Endothelial cell (in vitro differentiated cells): ENCODE data around the gene TMTC3. TPM values are rescaled to one million over a fixed set of nuclear protein-coding genes. Genes with fewer than 3 reads are reported as not detected.

ENCODE experiments used
- DNase-seq: peaks from one replicate; pipeline ENCODE4 v3.0.0; 2021; ENCODE audit warnings: low spot score
- H3K27ac Mint-ChIP-seq: one replicate; pipeline ENCODE4 v1.8.0; 2021; ENCODE audit warnings: mixed read lengths, inconsistent platforms; ENCODE audit not compliant: unreplicated experiment
- H3K27me3 Mint-ChIP-seq: one replicate; pipeline ENCODE4 v1.8.0; 2021; ENCODE audit warnings: mild to moderate bottlenecking, moderate library complexity, mixed read lengths, inconsistent platforms; ENCODE audit not compliant: unreplicated experiment
- H3K36me3 Mint-ChIP-seq: one replicate; pipeline ENCODE4 v1.8.0; 2021; ENCODE audit warnings: mild to moderate bottlenecking, low read depth, mixed read lengths, inconsistent platforms; ENCODE audit not compliant: unreplicated experiment
- H3K4me1 Mint-ChIP-seq: one replicate; pipeline ENCODE4 v1.8.0; 2021; ENCODE audit warnings: mild to moderate bottlenecking, mixed read lengths, inconsistent platforms; ENCODE audit not compliant: unreplicated experiment
- H3K4me3 Mint-ChIP-seq: one replicate; pipeline ENCODE4 v1.8.0; 2021; ENCODE audit warnings: mild to moderate bottlenecking, mixed read lengths, inconsistent platforms; ENCODE audit not compliant: unreplicated experiment
- H3K9me3 Mint-ChIP-seq: one replicate; pipeline ENCODE4 v1.8.0; 2021; ENCODE audit warnings: mixed read lengths, inconsistent platforms; ENCODE audit not compliant: unreplicated experiment
- CTCF ChIP-seq: fragments of 200-600 bp; sonication (generic); IDR thresholded peaks from one replicate; pipeline ENCODE4 v1.5.0; 2021; ENCODE audit warnings: antibody characterized with exemption; ENCODE audit not compliant: unreplicated experiment
- total RNA-seq: library from RNA; stranded (reverse); fragmentation: NEBNext Ultra II Directional; extraction: Animal tissue kit (Norgen Biotek cat#: 25700); gene quantifications from one replicate; pipeline ENCODE4 v1.2.1, GENCODE V29; 2021; ENCODE audit not compliant: unreplicated experiment

TMTC3 gene
- total RNA-seq, 1 donor from 2014 or later = 21.4 TPM

- Mint-ChIP-seq H3K9me3 (no peaks in the 10 kb centered on the region), H3K36me3 (no peaks in the 10 kb centered on the region), H3K27ac (no peak overlapping the region), H3K4me1 (peaks cover 2% of the 10 kb centered on the region), H3K4me3 (no peak overlapping the region), H3K27me3 (no peaks in the 10 kb centered on the region)
- no peak for TF ChIP-seq CTCF
- no peak for DNase-seq
Observed at GRCh38 chr12:88237954-88238353, 95.8 kb downstream of the TMTC3 start.

- Mint-ChIP-seq H3K36me3 (no peaks in the 10 kb centered on the region), H3K4me1 (peaks cover 2% of the 10 kb centered on the region)
Observed at GRCh38 chr12:88238406-88238805, 96.3 kb downstream of the TMTC3 start.

GRCh38 chr12:88241862-88242570 lies 99.9 kb downstream of the TMTC3 start:
- no peak overlapping the region for H3K27ac Mint-ChIP-seq
- peaks cover 6% of the 10 kb centered on the region for H3K4me1 Mint-ChIP-seq
- no peaks in the 10 kb centered on the region for H3K9me3 Mint-ChIP-seq
- H3K4me3 Mint-ChIP-seq = no peak overlapping the region
- no peak for DNase-seq
- H3K27me3 Mint-ChIP-seq = no peaks in the 10 kb centered on the region
- H3K36me3 Mint-ChIP-seq = no peaks in the 10 kb centered on the region
- no peak for TF ChIP-seq CTCF

More at GRCh38 chr12:88238406-88238805, 96.3 kb downstream of the TMTC3 start:
- Mint-ChIP-seq H3K27ac (no peak overlapping the region), H3K9me3 (no peaks in the 10 kb centered on the region), H3K4me3 (no peak overlapping the region), H3K27me3 (no peaks in the 10 kb centered on the region)
- no peak for DNase-seq
- TF ChIP-seq CTCF = no peak

- no peaks in the 10 kb centered on the region for H3K27me3 Mint-ChIP-seq
- no peak overlapping the region for H3K4me3 Mint-ChIP-seq
- no peaks in the 10 kb centered on the region for H3K9me3 Mint-ChIP-seq
- H3K27ac Mint-ChIP-seq = no peak overlapping the region
- DNase-seq = no peak
- no peak for TF ChIP-seq CTCF
- H3K4me1 Mint-ChIP-seq = peaks cover 6% of the 10 kb centered on the region
- H3K36me3 Mint-ChIP-seq = no peaks in the 10 kb centered on the region
Observed at GRCh38 chr12:88242571-88242925, 100.4 kb downstream of the TMTC3 start.

- no peaks in the 10 kb centered on the region for H3K36me3 Mint-ChIP-seq
- TF ChIP-seq CTCF = no peak
- no peak for DNase-seq
- H3K27me3 Mint-ChIP-seq = no peaks in the 10 kb centered on the region
- peaks cover 4% of the 10 kb centered on the region for H3K4me1 Mint-ChIP-seq
- H3K27ac Mint-ChIP-seq = no peak overlapping the region
- no peak overlapping the region for H3K4me3 Mint-ChIP-seq
- H3K9me3 Mint-ChIP-seq = no peaks in the 10 kb centered on the region
Observed at GRCh38 chr12:88242939-88243338, 100.8 kb downstream of the TMTC3 start.
